ENCODE measurements around the gene NRCAM.
A peak's percentile ranks its signal among the peaks of the same experiment; 100 is the strongest.
"Not testable (repeated sequence)": the region's sequence is repeated elsewhere in the genome, so short reads cannot be mapped to it uniquely, and the experiment has no call there.

The NRCAM gene

DNA sequence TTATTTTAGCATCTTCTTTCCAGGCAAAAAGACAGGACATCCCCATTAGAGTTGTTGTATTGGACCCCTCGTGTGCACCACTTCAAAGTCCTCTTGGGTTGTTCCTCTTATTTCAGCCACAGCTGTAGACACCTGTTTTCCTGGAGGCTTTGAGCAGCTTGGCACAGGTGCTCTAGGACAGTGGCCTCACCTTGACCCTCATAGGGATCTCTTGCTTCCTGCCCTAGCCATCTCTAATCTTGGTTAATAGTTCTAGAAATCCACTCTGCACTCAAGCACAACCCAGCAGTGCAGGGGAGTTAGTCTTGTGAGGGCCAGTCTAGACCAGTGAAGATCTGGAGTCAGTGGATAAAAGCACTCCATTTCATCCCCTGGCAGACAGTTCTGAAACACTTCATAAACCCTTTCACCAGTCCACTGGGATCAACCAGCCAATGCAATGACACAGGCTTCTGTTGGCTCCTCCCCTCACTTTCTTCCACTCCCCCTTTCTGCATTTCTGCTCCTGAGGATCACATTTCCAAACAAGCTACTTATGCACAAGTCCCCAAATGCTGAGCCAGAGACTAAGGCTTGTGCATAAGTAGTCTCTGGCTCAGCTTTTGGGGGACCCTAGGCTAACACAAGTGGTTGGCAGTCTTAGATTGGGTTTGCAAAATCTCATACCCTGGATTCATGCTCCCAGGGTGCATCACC is 194.5 kb downstream of the NRCAM start:
- DNase-seq (ENCODE audit: low read depth, low spot score) = no peak
- TF ChIP-seq, protein P1, sequence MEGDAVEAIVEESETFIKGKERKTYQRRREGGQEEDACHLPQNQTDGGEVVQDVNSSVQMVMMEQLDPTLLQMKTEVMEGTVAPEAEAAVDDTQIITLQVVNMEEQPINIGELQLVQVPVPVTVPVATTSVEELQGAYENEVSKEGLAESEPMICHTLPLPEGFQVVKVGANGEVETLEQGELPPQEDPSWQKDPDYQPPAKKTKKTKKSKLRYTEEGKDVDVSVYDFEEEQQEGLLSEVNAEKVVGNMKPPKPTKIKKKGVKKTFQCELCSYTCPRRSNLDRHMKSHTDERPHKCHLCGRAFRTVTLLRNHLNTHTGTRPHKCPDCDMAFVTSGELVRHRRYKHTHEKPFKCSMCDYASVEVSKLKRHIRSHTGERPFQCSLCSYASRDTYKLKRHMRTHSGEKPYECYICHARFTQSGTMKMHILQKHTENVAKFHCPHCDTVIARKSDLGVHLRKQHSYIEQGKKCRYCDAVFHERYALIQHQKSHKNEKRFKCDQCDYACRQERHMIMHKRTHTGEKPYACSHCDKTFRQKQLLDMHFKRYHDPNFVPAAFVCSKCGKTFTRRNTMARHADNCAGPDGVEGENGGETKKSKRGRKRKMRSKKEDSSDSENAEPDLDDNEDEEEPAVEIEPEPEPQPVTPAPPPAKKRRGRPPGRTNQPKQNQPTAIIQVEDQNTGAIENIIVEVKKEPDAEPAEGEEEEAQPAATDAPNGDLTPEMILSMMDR (IDR thresholded peaks at IDR 0.05; ENCODE audit: low read depth, low read length) = no peak
- in situ Hi-C loops (cut with HindIII; ENCODE audit: low sequenced_read_pairs) = no loop called here
- H3K4me3 ChIP-seq (ENCODE audit: low read depth, low read length) = no peak overlapping the region

DNA sequence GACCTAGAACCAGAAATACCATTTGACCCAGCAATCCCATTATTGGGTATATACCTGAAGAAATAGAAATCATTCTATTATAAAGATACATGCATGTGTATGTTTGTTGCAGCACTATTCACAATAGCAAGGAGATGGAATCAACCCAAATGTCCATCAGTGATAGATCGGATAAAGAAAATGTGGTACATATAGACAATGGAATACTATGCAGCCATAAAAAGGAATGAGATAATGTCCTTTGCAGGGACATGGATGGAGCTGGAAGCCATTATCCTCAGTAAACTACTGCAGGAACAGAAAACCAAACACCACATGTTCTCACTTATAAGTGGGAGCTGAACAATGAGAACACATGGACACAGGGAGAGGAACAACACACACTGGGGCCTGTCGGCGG is 196.8 kb downstream of the NRCAM start:
- H3K4me3 ChIP-seq (ENCODE audit: low read depth, low read length); DNase-seq (ENCODE audit: low read depth, low spot score); in situ Hi-C loops (cut with HindIII; ENCODE audit: low sequenced_read_pairs): not testable (repeated sequence)

DNA sequence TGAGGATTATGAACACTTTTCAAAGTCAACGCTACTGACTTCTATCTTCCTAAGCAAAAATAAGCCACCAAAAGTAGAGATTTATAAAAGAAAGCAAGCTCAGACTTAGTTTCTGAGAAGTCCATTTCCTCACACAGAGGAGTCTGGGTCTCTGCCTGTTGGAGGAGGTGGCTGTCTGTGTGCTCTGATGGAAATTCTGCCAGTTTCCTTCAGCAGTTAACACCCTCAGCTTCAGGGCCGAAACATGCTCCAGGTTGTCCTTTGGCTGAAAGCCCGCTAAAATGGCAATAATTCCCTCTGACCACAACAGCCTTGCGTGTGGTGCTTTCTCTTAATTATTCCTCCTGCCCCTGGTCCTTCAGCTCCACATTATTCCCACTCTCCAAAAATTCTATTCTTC is 198.3 kb downstream of the NRCAM start:
- in situ Hi-C loops (cut with HindIII; ENCODE audit: low sequenced_read_pairs) = no loop called here
- no peak for DNase-seq (ENCODE audit: low read depth, low spot score)
- TF ChIP-seq, protein P1 (IDR thresholded peaks at IDR 0.05; ENCODE audit: low read depth, low read length) = no peak

DNA sequence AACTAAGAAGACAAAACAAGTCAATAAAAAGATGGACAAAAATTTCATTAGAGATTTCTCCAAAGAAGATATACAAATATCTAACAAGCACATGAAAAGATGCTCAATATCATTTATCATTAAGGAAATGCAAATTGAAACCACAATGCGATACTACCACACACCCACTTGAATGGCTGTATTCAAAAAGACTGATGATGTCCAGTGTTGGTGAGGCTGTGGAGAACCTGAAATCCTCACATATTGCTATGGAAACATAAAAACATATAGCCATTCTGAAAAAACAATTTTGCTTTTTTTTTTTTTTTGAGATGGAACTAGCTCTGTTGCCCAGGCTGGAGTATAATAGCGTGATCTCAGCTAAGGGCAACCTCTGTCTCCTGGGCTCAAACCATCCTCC is 202.0 kb downstream of the NRCAM start:
- in situ Hi-C loops (cut with HindIII; ENCODE audit: low sequenced_read_pairs) = no loop called here

More for the DNA sequence above, 198.3 kb downstream of the NRCAM start:
- no peak overlapping the region for H3K4me3 ChIP-seq (ENCODE audit: low read depth, low read length)

DNA sequence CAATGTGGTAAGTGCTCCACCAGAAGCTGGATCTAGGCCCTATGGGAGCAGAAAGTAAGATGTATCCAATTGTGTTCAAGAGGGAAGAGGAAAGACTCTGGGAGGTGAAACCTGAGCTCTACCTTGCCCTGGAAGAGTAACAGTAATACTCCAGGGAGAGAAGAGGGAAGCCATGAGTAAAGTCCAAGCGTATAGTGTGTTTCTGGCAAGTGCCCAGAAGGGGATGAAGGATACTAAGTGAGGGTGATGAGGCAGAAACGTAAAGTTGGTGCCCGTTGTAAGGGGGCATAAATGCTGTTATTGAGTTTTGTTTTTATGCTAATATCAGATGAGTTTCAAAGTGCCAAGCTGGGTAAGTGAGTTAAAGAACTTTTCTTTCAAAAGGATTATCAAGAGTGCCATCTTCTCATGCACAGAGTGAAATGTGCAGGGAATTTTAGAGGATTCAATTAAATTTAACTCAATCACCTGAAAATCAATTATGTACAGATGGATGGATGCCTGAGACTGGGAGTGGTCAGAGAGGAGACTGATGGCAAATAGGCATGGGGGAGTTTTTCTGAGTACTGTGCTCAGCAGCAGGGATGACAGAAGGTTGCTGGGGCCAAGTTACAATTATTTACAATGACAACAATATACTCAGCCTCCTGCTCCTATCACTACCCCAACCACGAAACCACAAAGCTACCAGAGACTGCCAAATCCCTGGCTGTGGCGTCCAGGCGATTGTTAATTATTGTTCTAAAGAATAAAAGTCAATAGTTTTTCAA is 202.8 kb downstream of the NRCAM start:
- no peak overlapping the region for H3K4me3 ChIP-seq (ENCODE audit: low read depth, low read length)
- in situ Hi-C loops (cut with HindIII; ENCODE audit: low sequenced_read_pairs) = no loop called here
- DNase-seq (ENCODE audit: low read depth, low spot score) = peak; percentile 61
- TF ChIP-seq, protein P1 (IDR thresholded peaks at IDR 0.05; ENCODE audit: low read depth, low read length) = no peak

More for the DNA sequence above, 202.0 kb downstream of the NRCAM start:
- DNase-seq (ENCODE audit: low read depth, low spot score) = peak; percentile 25
- H3K4me3 ChIP-seq (ENCODE audit: low read depth, low read length) = no peak overlapping the region
- TF ChIP-seq, protein P1 (IDR thresholded peaks at IDR 0.05; ENCODE audit: low read depth, low read length) = no peak

DNA sequence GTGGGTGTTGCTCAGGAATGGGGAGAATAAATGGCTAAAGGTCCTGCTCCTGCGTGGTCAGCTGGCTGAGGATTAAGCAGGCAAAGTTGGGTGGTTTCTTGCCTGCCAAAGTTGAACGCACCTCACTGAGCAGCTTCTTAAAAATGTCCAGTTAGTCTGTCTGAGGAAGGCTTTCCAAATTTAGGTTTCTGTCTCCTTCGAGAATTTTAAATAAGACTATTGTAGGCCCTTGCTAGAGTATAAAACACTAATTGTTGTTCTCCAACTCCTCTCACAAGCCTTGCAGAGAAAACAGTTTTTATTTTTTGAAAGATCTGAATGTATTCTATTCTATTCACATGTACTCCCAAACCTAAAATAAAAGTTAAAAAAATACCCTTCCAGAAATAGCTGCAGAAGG is 204.1 kb downstream of the NRCAM start:
- DNase-seq (ENCODE audit: low read depth, low spot score) = no peak
- in situ Hi-C loops (cut with HindIII; ENCODE audit: low sequenced_read_pairs) = no loop called here
- TF ChIP-seq, protein P1 (IDR thresholded peaks at IDR 0.05; ENCODE audit: low read depth, low read length) = no peak
- H3K4me3 ChIP-seq (ENCODE audit: low read depth, low read length) = no peak overlapping the region

DNA sequence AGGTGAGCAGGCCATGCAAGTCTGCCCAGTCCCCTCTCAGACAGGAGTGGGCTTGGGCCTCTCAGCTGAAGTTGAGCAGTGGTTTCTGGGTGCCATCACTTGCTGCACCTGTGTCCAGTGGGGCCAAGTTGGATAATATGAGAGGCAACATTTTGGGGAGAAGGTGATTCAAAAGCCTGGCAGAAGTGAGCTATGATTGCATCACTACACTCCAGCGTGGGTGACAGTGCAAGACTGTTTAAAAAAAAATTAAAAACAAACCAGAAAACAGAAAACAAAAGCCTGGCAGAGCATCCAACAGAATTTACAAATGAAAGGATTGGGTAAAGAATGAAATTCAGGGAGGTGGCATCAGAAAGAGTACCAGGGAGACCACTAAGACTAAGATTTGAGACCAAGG is 204.5 kb downstream of the NRCAM start:
- in situ Hi-C loops (cut with HindIII; ENCODE audit: low sequenced_read_pairs) = no loop called here
- no peak for DNase-seq (ENCODE audit: low read depth, low spot score)
- TF ChIP-seq, protein P1 (IDR thresholded peaks at IDR 0.05; ENCODE audit: low read depth, low read length) = no peak
- H3K4me3 ChIP-seq (ENCODE audit: low read depth, low read length) = no peak overlapping the region
